H9 (cell line): Measurements from ENCODE around the gene ADARB2. TPM values are rescaled to one million over a fixed set of nuclear protein-coding genes. Genes with fewer than 3 reads are reported as not detected.

Source experiments
- DNase-seq: peaks from one replicate; pipeline ENCODE4 v3.0.0-alpha.2; 2017
- H2AFZ ChIP-seq: one replicate; pipeline ENCODE4 v1.6.1; 2013; ENCODE audit warnings: mild to moderate bottlenecking, low read length, control low read depth, moderate library complexity
- H2AK5ac ChIP-seq: 2 replicates; pipeline ENCODE4 v1.6.1; 2013; ENCODE audit warnings: low read length, control low read depth, mixed read lengths; ENCODE audit not compliant: insufficient read length
- H2BK120ac ChIP-seq: one replicate; pipeline ENCODE4 v1.6.1; 2013; ENCODE audit warnings: low read depth, mild to moderate bottlenecking, low read length, control low read depth, inconsistent platforms; ENCODE audit not compliant: poor library complexity, severe bottlenecking
- H2BK12ac ChIP-seq: 2 replicates; pipeline ENCODE4 v1.6.1; 2013; ENCODE audit warnings: low read length, control low read depth, mixed read lengths, low read depth; ENCODE audit not compliant: insufficient read length
- H2BK15ac ChIP-seq: 2 replicates; pipeline ENCODE4 v1.6.1; 2013; ENCODE audit warnings: low read depth, low read length, control low read depth
- H2BK20ac ChIP-seq: one replicate; pipeline ENCODE4 v1.6.1; 2013; ENCODE audit warnings: low read depth, mild to moderate bottlenecking, low read length, control low read depth, inconsistent platforms; ENCODE audit not compliant: poor library complexity, severe bottlenecking
- H2BK5ac ChIP-seq: 2 replicates; pipeline ENCODE4 v1.6.1; 2013; ENCODE audit warnings: low read length, control low read depth, mixed read lengths; ENCODE audit not compliant: insufficient read length
- H3K14ac ChIP-seq: 2 replicates; pipeline ENCODE4 v1.6.1; 2013; ENCODE audit warnings: low read length, control low read depth; ENCODE audit not compliant: insufficient read depth
- H3K18ac ChIP-seq: 2 replicates; pipeline ENCODE4 v1.6.1; 2013; ENCODE audit warnings: low read depth, mild to moderate bottlenecking, mixed read lengths, low read length, control low read depth; ENCODE audit not compliant: insufficient read length
- H3K23ac ChIP-seq: 2 replicates; pipeline ENCODE4 v1.6.1; 2013; ENCODE audit warnings: low read length, control low read depth, mixed read lengths, low read depth; ENCODE audit not compliant: insufficient read length
- H3K23me2 ChIP-seq: 2 replicates; pipeline ENCODE4 v1.6.1; 2013; ENCODE audit warnings: low read depth, mild to moderate bottlenecking, mixed read lengths, low read length, control low read depth; ENCODE audit not compliant: insufficient read length, poor library complexity, severe bottlenecking
- H3K27ac ChIP-seq: 2 replicates; pipeline ENCODE4 v1.5.1; 2013; ENCODE audit warnings: low read length, control low read depth, mixed read lengths, low read depth; ENCODE audit not compliant: insufficient read length
- H3K27me3 ChIP-seq: 2 replicates; pipeline ENCODE4 v1.6.1; 2013; ENCODE audit warnings: low read length, control low read depth, inconsistent platforms; ENCODE audit not compliant: insufficient read depth
- H3K4ac ChIP-seq: 2 replicates; pipeline ENCODE4 v1.6.1; 2013; ENCODE audit warnings: low read depth, mild to moderate bottlenecking, control low read depth, inconsistent platforms, low read length, moderate library complexity
- H3K4me1 ChIP-seq: 2 replicates; pipeline ENCODE4 v1.6.1; 2013; ENCODE audit warnings: low read length, control low read depth, inconsistent platforms; ENCODE audit not compliant: insufficient read depth
- H3K4me2 ChIP-seq: 2 replicates; pipeline ENCODE4 v1.6.1; 2013; ENCODE audit warnings: low read length, control low read depth, mixed read lengths; ENCODE audit not compliant: insufficient read length, insufficient read depth
- H3K56ac ChIP-seq: 2 replicates; pipeline ENCODE4 v1.6.1; 2013; ENCODE audit warnings: low read depth, mild to moderate bottlenecking, mixed read lengths, low read length, control low read depth; ENCODE audit not compliant: insufficient read length
- H3K79me1 ChIP-seq: 2 replicates; pipeline ENCODE4 v1.6.1; 2013; ENCODE audit warnings: low read depth, mild to moderate bottlenecking, moderate library complexity, low read length, control low read depth, inconsistent platforms; ENCODE audit not compliant: insufficient read depth, poor library complexity, severe bottlenecking
- H3K79me2 ChIP-seq: 2 replicates; pipeline ENCODE4 v1.6.1; 2013; ENCODE audit warnings: low read length, control low read depth, inconsistent platforms; ENCODE audit not compliant: insufficient read depth
- H3K9ac ChIP-seq: 2 replicates; pipeline ENCODE4 v1.6.1; 2013; ENCODE audit warnings: low read length, control low read depth, mixed read lengths; ENCODE audit not compliant: insufficient read length; ENCODE audit errors: extremely low read depth
- H3K9me3 ChIP-seq: one replicate; pipeline ENCODE4 v1.6.1; 2013; ENCODE audit warnings: low read depth, low read length, inconsistent platforms; ENCODE audit not compliant: control insufficient read depth
- H3T11ph ChIP-seq: one replicate; pipeline ENCODE4 v1.6.1; 2013; ENCODE audit warnings: mild to moderate bottlenecking, low read length, control low read depth, inconsistent platforms
- H4K20me1 ChIP-seq: one replicate; pipeline ENCODE4 v1.6.1; 2013; ENCODE audit not compliant: control insufficient read depth, insufficient read length, insufficient read depth
- H4K5ac ChIP-seq: 2 replicates; pipeline ENCODE4 v1.6.1; 2013; ENCODE audit warnings: low read depth, mild to moderate bottlenecking, mixed read lengths, low read length, control low read depth; ENCODE audit not compliant: insufficient read length
- H4K8ac ChIP-seq: replicated peaks from 2 replicates; pipeline ENCODE4 v1.6.1; 2013; ENCODE audit warnings: low read length, control low read depth, mixed read lengths, low read depth; ENCODE audit not compliant: insufficient read length
- H4K91ac ChIP-seq: 2 replicates; pipeline ENCODE4 v1.6.1; 2013; ENCODE audit warnings: low read depth, mild to moderate bottlenecking, moderate library complexity, mixed read lengths, low read length, control low read depth; ENCODE audit not compliant: insufficient read length
- H3K27ac Mint-ChIP-seq, 3 experiments: 2 replicates in 2 of 3; 3 replicates in 1 of 3; pipeline ENCODE4 v1.8.0; 2020 to 2021; ENCODE audit warnings: mixed read lengths in 3 of 3, mild to moderate bottlenecking in 1 of 3, moderate library complexity in 1 of 3
- H3K27me3 Mint-ChIP-seq: 2 replicates; pipeline ENCODE4 v1.8.0; 2021; ENCODE audit warnings: low read depth, mild to moderate bottlenecking, moderate library complexity, mixed read lengths
- H3K36me3 Mint-ChIP-seq, 3 experiments: 2 replicates in 2 of 3; 3 replicates in 1 of 3; pipeline ENCODE4 v1.8.0; 2020 to 2021; ENCODE audit warnings: low read depth in 3 of 3, mixed read lengths in 3 of 3; ENCODE audit not compliant: insufficient read depth in 1 of 3
- H3K4me1 Mint-ChIP-seq, 2 experiments: 2 replicates each; pipeline ENCODE4 v1.8.0; 2020; ENCODE audit warnings: mixed read lengths in 2 of 2
- H3K4me3 Mint-ChIP-seq, 2 experiments: 2 replicates in 1 of 2; 3 replicates in 1 of 2; pipeline ENCODE4 v1.8.0; 2020 to 2021; ENCODE audit warnings: mild to moderate bottlenecking in 2 of 2, mixed read lengths in 2 of 2, moderate library complexity in 1 of 2
- H3K9me3 Mint-ChIP-seq, 2 experiments: 2 replicates in 1 of 2; 3 replicates in 1 of 2; pipeline ENCODE4 v1.8.0; 2020; ENCODE audit warnings: mild to moderate bottlenecking in 2 of 2, mixed read lengths in 2 of 2, moderate library complexity in 1 of 2
- CTCF ChIP-seq: fragments of 200-600 bp; sonication (generic); conservative IDR thresholded peaks from 3 replicates; pipeline ENCODE4 v1.8.0; 2021; ENCODE audit warnings: antibody characterized with exemption, mild to moderate bottlenecking
- WGBS: extraction: QIAGEN DNeasy Blood & Tissue Kit; methylation state at CpG from one replicate; pipeline ENCODE4 v1.1.7; 2013; ENCODE audit warnings: missing lambda C conversion rate, low lambda C conversion rate, mixed read lengths; ENCODE audit not compliant: insufficient read length; ENCODE audit errors: extremely low coverage; 5-methylcytosine and 5-hydroxymethylcytosine counted together
- total RNA-seq: library from RNA; stranded (reverse); gene quantifications from 2 replicates; pipeline ENCODE4 v1.2.1, GENCODE V29; 2021

The ADARB2 gene
- total RNA-seq, 1 experiment from 2014 or later, result 0.87 TPM

DNA sequence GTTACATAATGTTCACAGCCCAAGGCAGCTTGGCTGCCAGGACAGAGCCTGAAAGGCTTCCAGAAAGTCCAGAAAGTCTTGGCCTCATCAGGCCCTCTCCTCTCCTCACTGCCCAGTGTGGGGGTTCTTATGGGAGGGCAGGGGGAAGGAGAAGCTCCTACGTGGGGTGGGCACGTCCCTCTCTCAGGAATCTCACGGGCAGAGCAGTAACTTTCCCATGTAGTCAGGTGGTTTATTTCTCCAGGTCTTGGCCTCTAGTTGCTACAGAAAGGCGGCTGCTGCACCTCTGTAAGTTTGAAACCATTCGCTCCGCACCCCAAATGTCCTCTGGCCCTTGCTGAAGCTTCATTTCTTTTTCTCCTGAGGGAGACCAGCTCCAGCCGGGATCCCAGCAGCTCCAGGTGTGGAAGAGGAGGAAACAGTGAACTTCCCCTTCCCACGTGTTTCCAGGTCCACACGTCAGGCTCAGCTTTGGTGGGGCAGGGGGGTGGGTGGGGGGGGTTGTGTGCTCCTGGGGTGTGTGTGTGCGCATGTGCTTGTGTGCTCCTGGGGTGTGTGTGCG lies 360.9 kb downstream of the ADARB2 start:
- WGBS, result no CpG with 5 or more reads among the region's 11 CpGs
- no peak overlapping the region for H3K9ac ChIP-seq

More for the DNA sequence above, 360.9 kb downstream of the ADARB2 start:
- H3K4me1 ChIP-seq, result peaks cover 3% of the 10 kb centered on the region; the same call in 1 of the 2 replicates
- no peak overlapping the region for H2BK12ac ChIP-seq
- no peak overlapping the region for H3T11ph ChIP-seq
- no peak overlapping the region for H4K5ac ChIP-seq
- no peak overlapping the region for H3K4ac ChIP-seq
- H3K9me3 ChIP-seq, result no peaks in the 10 kb centered on the region
- peak overlapping the region in 2 of 3 experiments; percentile 46 to 60; a peak in 2 of 7 replicates for H3K27ac Mint-ChIP-seq
- H3K4me3 Mint-ChIP-seq, result no peak overlapping the region
- H2BK15ac ChIP-seq, result no peak overlapping the region
- peaks cover 2% of the 10 kb centered on the region for H3K27me3 Mint-ChIP-seq
- no peak for TF ChIP-seq CTCF
- no peak overlapping the region for H2AK5ac ChIP-seq
- H3K14ac ChIP-seq, result no peak overlapping the region
- H3K79me1 ChIP-seq, result no peaks in the 10 kb centered on the region
- H3K4me2 ChIP-seq, result no peak overlapping the region
- H3K23ac ChIP-seq, result no peak overlapping the region
- no peaks in the 10 kb centered on the region for H3K23me2 ChIP-seq
- H3K27me3 ChIP-seq, result no peaks in the 10 kb centered on the region
- no peak overlapping the region for H2BK120ac ChIP-seq
- H2BK20ac ChIP-seq, result no peak overlapping the region
- H4K8ac ChIP-seq, result no peak overlapping the region
- DNase-seq, result no peak
- H2AFZ ChIP-seq, result no peak overlapping the region
- H3K4me1 Mint-ChIP-seq, result peaks cover 36 to 38% of the 10 kb centered on the region in 2 experiments
- no peak overlapping the region for H2BK5ac ChIP-seq
- no peaks in the 10 kb centered on the region; the same call in 1 of the 2 replicates for H3K79me2 ChIP-seq
- H3K9me3 Mint-ChIP-seq, result peaks cover 2 to 4% of the 10 kb centered on the region in 2 experiments; a peak in 3 of 5 replicates
- H3K27ac ChIP-seq, result no peak overlapping the region
- H4K91ac ChIP-seq, result no peak overlapping the region
- H3K36me3 Mint-ChIP-seq, result peaks cover 0 to 2% (median 0%) of the 10 kb centered on the region in 3 experiments; a peak in 1 of 7 replicates
- no peak overlapping the region for H3K18ac ChIP-seq
- H3K56ac ChIP-seq, result no peak overlapping the region
- H4K20me1 ChIP-seq, result no peaks in the 10 kb centered on the region
